Sigmoid colon (tissue), 7 donors: ENCODE measurements around the gene MARVELD2. TPM values are rescaled to one million over a fixed set of nuclear protein-coding genes. Genes with fewer than 3 reads are reported as not detected.
"Not testable (repeated sequence)": the region's sequence is repeated elsewhere in the genome, so short reads cannot be mapped to it uniquely, and the experiment has no call there.

ENCODE experiments used
- DNase-seq: peaks from one replicate; pipeline ENCODE4 v3.0.0-alpha.2; 2019
- H3K27ac ChIP-seq, 4 donors: fragments of 200-600 bp; sonication (generic); one replicate each; pipeline ENCODE4 v1.5.1; 2016 to 2019; ENCODE audit warnings: mild to moderate bottlenecking in 1 of 4
- H3K27me3 ChIP-seq, 3 donors: fragments of 200-600 bp; sonication (generic); one replicate each; pipeline ENCODE4 v1.5.1; 2019; ENCODE audit warnings: mild to moderate bottlenecking in 1 of 3
- H3K36me3 ChIP-seq, 4 donors: fragments of 200-600 bp; sonication (generic); one replicate each; pipeline ENCODE4 v1.5.1; 2016 to 2019
- H3K4me1 ChIP-seq, 4 donors: fragments of 200-600 bp; sonication (generic); one replicate each; pipeline ENCODE4 v1.5.1; 2017 to 2019
- H3K4me3 ChIP-seq, 4 donors: fragments of 200-600 bp; sonication (generic); one replicate each; pipeline ENCODE4 v1.5.1; 2017 to 2019; ENCODE audit warnings: mild to moderate bottlenecking in 2 of 4, moderate library complexity in 1 of 4
- H3K9me3 ChIP-seq, 4 donors: fragments of 200-600 bp in 3 of 4; sonication (generic) in 3 of 4; one replicate each; pipeline versions ENCODE4 v1.5.1 to v1.6.1; 2013 to 2019
- EP300 ChIP-seq, 4 donors: sonication (generic); formaldehyde crosslinking; IDR thresholded peaks; one replicate each; pipeline ENCODE4 v1.6.1; 2017; ENCODE audit warnings: antibody characterized with exemption in 4 of 4
- POLR2A ChIP-seq, 2 donors: fragments of 450-650 bp; IDR thresholded peaks; one replicate each; pipeline ENCODE4 v1.6.1; 2016; ENCODE audit warnings: antibody characterized with exemption in 2 of 2, mild to moderate bottlenecking in 2 of 2, moderate library complexity in 2 of 2
- POLR2AphosphoS5 ChIP-seq, 4 donors: sonication (generic); formaldehyde crosslinking; IDR thresholded peaks; one replicate each; pipeline ENCODE4 v1.6.1; 2017; ENCODE audit warnings: antibody characterized with exemption in 4 of 4
- WGBS, 2 donors: extraction: QIAGEN DNeasy Blood & Tissue Kit; methylation state at CpG; one replicate each; pipeline ENCODE4 v1.1.7; 2013; 5-methylcytosine and 5-hydroxymethylcytosine counted together
- intact Hi-C: fragments of 100-400 bp; cut with DNase I; formaldehyde crosslinking; loops from one replicate; pipeline ENCODE4 v1.15.1; 2023
- polyA plus RNA-seq, 3 donors: library from polyadenylated mRNA; stranded (reverse); fragments of 200-250 nt; gene quantifications; one replicate each; pipeline ENCODE4 v1.2.3, GENCODE V29; 2013
- total RNA-seq, 4 donors: library from RNA; depleted of rRNA; stranded (reverse); fragments of >200 nt; gene quantifications; one replicate each; pipeline ENCODE4 v1.1.0, GENCODE V29; 2016
- TF ChIP-seq, protein P1 (sequence below), 4 experiments: fragments of 450-650 bp in 3 of 4; fragments of 200-600 bp in 1 of 4; IDR thresholded peaks; one replicate each; pipeline ENCODE4 v1.5.1; 2016 to 2019; ENCODE audit warnings: antibody characterized with exemption in 4 of 4, mild to moderate bottlenecking in 3 of 4, moderate library complexity in 2 of 4
- donor health status: healthy with polysubstance abuse.
- donor health status: Bipolar disorder and iron deficiency.
- donor health status: healthy.

MARVELD2 gene
- total and polyA plus RNA-seq, 7 donors = 0.28 to 9.7 (median 2.3) TPM; not detected in 1

DNA sequence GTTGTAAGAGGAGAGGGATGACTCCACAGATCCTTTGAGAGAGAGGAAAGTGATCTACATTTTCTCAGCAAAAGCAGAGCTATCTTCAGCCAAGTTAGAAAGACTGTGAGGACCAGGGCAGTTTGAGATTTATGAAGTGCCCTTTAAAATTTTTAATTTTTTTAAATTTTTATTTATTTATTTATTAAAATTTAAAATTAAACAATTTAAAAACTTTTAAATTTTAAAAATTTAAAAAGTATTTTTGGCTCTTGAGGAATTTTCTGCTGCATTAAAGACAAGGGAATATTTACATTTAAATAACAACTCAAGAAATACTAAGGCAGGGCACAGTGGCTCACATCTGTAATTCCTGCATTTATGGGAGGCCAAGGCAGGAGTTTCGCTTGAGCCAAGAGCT lies 47.3 kb downstream of the MARVELD2 start:
- no peaks in the 10 kb centered on the region for H3K36me3 ChIP-seq
- 89 to 96% methylated on average over 1 of the region's 1 CpG for WGBS, 2 donors
- no peak for DNase-seq
- H3K27ac ChIP-seq = no peak overlapping the region
- no peaks in the 10 kb centered on the region for H3K9me3 ChIP-seq
- no peak overlapping the region for H3K4me3 ChIP-seq
- H3K4me1 ChIP-seq = no peaks in the 10 kb centered on the region
- H3K27me3 ChIP-seq = no peaks in the 10 kb centered on the region
- TF ChIP-seq POLR2AphosphoS5 (IDR thresholded peaks at IDR 0.05) (no peak), POLR2A (IDR thresholded peaks at IDR 0.05) (no peak), EP300 (IDR thresholded peaks at IDR 0.05) (no peak)
- TF ChIP-seq, protein P1, sequence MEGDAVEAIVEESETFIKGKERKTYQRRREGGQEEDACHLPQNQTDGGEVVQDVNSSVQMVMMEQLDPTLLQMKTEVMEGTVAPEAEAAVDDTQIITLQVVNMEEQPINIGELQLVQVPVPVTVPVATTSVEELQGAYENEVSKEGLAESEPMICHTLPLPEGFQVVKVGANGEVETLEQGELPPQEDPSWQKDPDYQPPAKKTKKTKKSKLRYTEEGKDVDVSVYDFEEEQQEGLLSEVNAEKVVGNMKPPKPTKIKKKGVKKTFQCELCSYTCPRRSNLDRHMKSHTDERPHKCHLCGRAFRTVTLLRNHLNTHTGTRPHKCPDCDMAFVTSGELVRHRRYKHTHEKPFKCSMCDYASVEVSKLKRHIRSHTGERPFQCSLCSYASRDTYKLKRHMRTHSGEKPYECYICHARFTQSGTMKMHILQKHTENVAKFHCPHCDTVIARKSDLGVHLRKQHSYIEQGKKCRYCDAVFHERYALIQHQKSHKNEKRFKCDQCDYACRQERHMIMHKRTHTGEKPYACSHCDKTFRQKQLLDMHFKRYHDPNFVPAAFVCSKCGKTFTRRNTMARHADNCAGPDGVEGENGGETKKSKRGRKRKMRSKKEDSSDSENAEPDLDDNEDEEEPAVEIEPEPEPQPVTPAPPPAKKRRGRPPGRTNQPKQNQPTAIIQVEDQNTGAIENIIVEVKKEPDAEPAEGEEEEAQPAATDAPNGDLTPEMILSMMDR (IDR thresholded peaks at IDR 0.05) = no peak
- intact Hi-C loops = no loop called here

DNA sequence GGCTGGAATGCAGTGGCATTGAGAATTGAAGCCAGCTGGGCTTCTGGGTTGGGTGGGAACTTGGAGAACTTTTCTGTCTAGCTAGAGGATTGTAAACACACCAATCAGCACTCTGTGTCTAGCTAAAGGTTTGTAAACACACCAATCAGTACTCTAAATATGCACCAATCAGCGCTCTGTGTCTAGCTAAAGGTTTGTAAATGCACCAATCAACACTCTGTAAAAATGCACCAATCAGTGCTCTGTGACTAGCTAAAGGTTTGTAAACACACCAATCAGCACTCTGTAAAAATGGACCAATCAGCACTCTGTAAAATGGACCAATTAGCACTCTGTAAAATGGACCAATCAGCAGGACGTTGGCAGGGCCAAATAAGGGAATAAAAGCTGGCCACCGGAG lies 51.5 kb downstream of the MARVELD2 start:
- H3K27ac ChIP-seq, intact Hi-C loops, H3K4me1 ChIP-seq, H3K9me3 ChIP-seq, H3K36me3 ChIP-seq, H3K4me3 ChIP-seq, DNase-seq, H3K27me3 ChIP-seq: not testable (repeated sequence)
- 91% methylated on average over 3 of the region's 3 CpGs for WGBS, 2 donors

DNA sequence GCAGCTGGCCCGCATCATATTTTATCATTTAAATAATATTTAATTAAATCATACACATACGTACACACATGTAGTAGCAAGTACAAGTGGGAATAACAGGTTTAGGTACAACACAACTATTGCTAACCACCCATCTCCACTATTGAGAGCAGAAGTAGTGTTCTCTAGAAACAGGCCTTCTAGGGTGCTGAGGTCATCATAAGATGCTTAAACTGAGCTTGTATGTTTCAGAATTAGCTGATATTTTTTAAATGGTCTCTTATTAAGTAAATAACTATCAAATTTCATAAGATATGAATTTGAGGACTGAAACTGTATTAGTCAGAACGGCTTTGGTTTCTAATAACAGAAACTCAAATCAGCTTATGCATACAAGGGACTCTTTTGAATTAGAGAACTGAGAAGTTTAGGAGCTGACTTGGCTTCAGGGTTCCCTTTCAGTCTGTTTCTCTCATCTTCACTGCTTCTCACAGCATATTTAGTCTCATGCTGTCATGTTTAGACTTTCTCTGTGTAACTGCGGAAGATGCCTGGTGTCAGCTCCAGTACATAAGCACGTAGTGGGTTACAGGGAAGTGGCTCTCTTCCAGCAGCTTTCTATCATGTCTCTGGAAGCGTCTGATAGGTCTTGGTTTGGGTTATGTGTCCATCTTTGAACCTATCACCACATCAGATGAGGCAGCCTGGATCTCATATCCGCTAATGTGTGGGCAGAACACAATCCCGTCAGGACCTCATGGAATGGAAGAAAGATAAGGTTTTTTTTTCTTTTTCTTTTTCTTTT lies 52.7 kb downstream of the MARVELD2 start:
- no peaks in the 10 kb centered on the region for H3K4me1 ChIP-seq
- intact Hi-C loops = no loop called here
- no peaks in the 10 kb centered on the region for H3K36me3 ChIP-seq
- no peak overlapping the region for H3K27ac ChIP-seq
- no peak for TF ChIP-seq EP300 (IDR thresholded peaks at IDR 0.05)
- TF ChIP-seq POLR2A (IDR thresholded peaks at IDR 0.05) = no peak
- TF ChIP-seq, protein P1 (IDR thresholded peaks at IDR 0.05) = no peak
- TF ChIP-seq POLR2AphosphoS5 (IDR thresholded peaks at IDR 0.05) = no peak
- WGBS, 2 donors = 89 to 92% methylated on average over 8 of the region's 8 CpGs
- no peaks in the 10 kb centered on the region for H3K9me3 ChIP-seq
- no peak overlapping the region for H3K4me3 ChIP-seq
- DNase-seq = no peak
- H3K27me3 ChIP-seq = no peaks in the 10 kb centered on the region

DNA sequence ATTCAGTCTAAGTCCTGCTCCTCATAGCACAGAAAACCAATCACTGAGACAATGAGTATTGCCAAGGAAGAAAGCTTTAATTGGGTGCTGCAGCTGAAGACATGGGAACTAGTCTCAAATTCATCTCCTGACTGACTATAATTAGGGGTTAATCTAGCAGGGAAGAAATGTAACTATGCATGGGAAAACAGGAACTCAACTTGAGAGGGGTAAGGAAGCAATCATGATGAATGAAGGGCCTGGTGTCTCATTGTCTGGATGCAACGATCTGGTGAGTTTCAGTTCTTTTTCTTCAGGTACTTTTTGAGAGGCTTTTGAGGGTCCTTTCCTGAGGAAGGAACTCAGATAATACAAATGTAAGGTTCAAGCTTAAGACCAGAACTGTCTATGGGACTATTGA lies 53.7 kb downstream of the MARVELD2 start:
- Histone ChIP-seq H3K4me3 (no peak overlapping the region), H3K4me1 (no peaks in the 10 kb centered on the region), H3K9me3 (no peaks in the 10 kb centered on the region), H3K36me3 (no peaks in the 10 kb centered on the region), H3K27me3 (no peaks in the 10 kb centered on the region), H3K27ac (no peak overlapping the region)
- 46 to 73% methylated on average over 1 of the region's 1 CpG for WGBS, 2 donors
- no peak for DNase-seq
- no peak for TF ChIP-seq POLR2AphosphoS5 (IDR thresholded peaks at IDR 0.05)
- TF ChIP-seq EP300 (IDR thresholded peaks at IDR 0.05) = no peak
- TF ChIP-seq, protein P1 (IDR thresholded peaks at IDR 0.05) = no peak
- no peak for TF ChIP-seq POLR2A (IDR thresholded peaks at IDR 0.05)
- intact Hi-C loops = no loop called here

DNA sequence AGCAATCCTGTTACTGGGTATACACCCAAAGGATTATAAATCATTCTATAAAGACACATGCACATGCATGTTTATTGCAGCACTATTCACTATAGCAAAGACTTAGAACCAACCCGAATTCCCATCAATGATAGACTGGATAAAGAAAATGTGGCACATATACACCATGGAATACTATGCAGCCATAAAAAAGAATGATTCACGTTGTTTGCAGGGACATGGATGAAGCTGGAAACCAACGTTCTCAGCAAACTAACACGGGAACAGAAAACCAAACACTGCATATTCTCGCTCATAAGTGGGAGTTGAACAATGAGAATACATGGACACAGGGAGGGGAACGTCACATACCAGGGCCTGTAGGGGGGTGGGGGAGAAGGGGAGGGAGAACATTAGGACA lies 56.6 kb downstream of the MARVELD2 start:
- WGBS, 2 donors = 93 to 96% methylated on average over 6 of the region's 6 CpGs
- H3K9me3 ChIP-seq, intact Hi-C loops, DNase-seq, H3K36me3 ChIP-seq, H3K27me3 ChIP-seq, H3K27ac ChIP-seq, H3K4me3 ChIP-seq, H3K4me1 ChIP-seq: not testable (repeated sequence)

DNA sequence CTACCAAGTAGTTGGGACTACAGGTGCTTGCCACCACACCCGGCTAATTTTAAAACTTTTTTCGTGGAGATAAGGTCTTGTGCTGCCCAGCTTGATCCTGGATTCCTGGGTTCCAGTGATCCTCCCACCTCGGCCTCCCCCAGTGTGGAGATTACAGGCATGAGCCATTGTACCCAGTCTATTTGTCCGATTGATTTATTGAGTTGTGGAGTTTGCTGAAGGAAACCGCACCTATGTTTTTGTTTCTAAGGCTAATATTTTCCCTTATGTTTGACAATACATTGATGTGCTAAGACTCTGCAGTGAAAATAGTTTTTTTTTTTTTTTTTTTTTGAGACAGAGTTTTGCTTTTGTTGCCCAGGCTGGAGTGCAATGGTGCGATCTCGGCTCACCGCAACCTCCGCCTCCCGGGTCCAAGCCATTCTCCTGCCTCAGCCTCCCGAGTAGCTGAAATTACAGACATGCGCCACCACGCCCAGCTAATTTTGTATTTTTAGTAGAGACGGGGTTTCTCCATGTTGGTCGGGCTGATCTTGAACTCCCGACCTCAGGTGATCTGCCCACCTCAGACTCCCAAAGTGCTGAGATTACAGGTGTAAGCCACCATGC lies 57.7 kb downstream of the MARVELD2 start:
- H3K27me3 ChIP-seq, H3K27ac ChIP-seq, DNase-seq, H3K4me3 ChIP-seq, intact Hi-C loops, H3K9me3 ChIP-seq, H3K36me3 ChIP-seq, H3K4me1 ChIP-seq: not testable (repeated sequence)
- WGBS, 2 donors = 85 to 88% methylated on average over 16 of the region's 16 CpGs
